Mesothelial cell of epicardium (in vitro differentiated cells): ENCODE measurements around the gene MGP. TPM values are rescaled to one million over a fixed set of nuclear protein-coding genes. Genes with fewer than 3 reads are reported as not detected.

Experiments
- DNase-seq, 2 experiments: peaks; one replicate each; pipeline ENCODE4 v3.0.0; 2021; ENCODE audit warnings: low spot score in 2 of 2; ENCODE audit not compliant: unreplicated experiment in 2 of 2
- H3K27ac Mint-ChIP-seq: 2 replicates; pipeline ENCODE4 v1.8.0; 2021; ENCODE audit warnings: mixed read lengths
- H3K27me3 Mint-ChIP-seq: 2 replicates; pipeline ENCODE4 v1.8.0; 2021; ENCODE audit warnings: low read depth, mixed read lengths
- H3K36me3 Mint-ChIP-seq: 2 replicates; pipeline ENCODE4 v1.8.0; 2021; ENCODE audit warnings: mixed read lengths
- H3K4me1 Mint-ChIP-seq: 2 replicates; pipeline ENCODE4 v1.8.0; 2021; ENCODE audit warnings: mixed read lengths
- H3K4me3 Mint-ChIP-seq: 2 replicates; pipeline ENCODE4 v1.8.0; 2021; ENCODE audit warnings: mild to moderate bottlenecking, moderate library complexity, mixed read lengths
- H3K9me3 Mint-ChIP-seq: 2 replicates; pipeline ENCODE4 v1.8.0; 2021; ENCODE audit warnings: mixed read lengths
- total RNA-seq: library from RNA; stranded (reverse); gene quantifications from 3 replicates; pipeline ENCODE4 v1.2.1, GENCODE V29; 2021
- TF ChIP-seq, protein P1 (sequence below): fragments of 200-600 bp; sonication (generic); IDR thresholded peaks from one replicate; pipeline ENCODE4 v1.5.0; 2021; ENCODE audit warnings: antibody characterized with exemption; ENCODE audit not compliant: unreplicated experiment

MGP gene
- total RNA-seq, 1 donor from 2014 or later, result 202 TPM

DNA sequence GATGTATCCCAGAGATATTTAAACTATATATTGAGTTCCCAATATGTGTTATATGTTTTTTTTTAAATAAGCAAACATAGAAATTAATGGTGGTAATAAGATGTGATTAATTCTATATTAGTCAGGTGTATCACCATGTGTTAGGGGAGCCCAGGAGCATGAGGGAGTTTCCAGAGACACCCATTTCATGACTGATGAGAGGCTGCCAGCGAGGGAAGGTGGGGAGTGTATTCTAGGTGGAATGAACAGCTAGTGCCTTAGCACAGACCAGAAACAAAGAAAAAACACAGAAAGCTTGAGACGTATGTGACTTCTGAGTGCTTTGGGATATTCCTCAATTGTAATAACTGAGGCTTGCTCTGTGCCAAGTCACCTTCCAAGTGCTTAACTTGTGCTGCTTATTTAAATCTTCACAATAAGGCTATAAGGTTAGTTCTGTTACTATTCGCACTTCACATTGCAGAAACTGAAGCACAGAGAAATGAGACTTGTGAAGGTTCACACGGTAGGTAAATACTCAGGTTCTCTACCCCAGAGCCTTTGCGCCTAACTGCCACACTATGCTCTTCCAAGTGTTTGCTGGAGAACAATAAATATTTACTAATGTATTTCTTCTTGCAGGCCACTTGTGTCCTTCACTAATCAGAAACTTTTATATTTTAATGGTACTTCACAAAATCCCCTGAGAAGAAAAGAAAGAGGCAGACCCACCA, 17.9 kb upstream of the MGP start:
- TF ChIP-seq, protein P1, sequence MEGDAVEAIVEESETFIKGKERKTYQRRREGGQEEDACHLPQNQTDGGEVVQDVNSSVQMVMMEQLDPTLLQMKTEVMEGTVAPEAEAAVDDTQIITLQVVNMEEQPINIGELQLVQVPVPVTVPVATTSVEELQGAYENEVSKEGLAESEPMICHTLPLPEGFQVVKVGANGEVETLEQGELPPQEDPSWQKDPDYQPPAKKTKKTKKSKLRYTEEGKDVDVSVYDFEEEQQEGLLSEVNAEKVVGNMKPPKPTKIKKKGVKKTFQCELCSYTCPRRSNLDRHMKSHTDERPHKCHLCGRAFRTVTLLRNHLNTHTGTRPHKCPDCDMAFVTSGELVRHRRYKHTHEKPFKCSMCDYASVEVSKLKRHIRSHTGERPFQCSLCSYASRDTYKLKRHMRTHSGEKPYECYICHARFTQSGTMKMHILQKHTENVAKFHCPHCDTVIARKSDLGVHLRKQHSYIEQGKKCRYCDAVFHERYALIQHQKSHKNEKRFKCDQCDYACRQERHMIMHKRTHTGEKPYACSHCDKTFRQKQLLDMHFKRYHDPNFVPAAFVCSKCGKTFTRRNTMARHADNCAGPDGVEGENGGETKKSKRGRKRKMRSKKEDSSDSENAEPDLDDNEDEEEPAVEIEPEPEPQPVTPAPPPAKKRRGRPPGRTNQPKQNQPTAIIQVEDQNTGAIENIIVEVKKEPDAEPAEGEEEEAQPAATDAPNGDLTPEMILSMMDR, result no peak
- H3K4me1 Mint-ChIP-seq, result peaks cover 45% of the 10 kb centered on the region

DNA sequence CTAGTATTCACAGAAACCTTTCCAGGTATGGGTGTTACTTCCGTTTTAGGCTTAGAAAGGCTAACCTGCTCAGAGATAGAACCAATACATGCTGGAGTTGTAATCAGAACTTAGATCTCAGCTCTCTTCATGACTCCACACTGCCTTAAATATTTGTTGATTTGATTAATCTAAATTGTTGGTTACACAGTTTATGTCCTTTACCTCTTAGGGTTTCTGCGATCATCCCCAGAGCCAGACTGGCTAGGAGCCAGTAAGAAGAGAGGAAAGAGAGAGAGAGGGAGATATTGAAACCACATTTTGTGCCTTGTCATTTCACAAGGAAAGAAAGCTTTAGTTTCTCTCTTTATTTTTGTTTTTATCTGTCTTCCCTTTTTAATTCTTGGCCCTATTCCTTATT, 16.8 kb upstream of the MGP start:
- Mint-ChIP-seq H3K4me3 (no peak overlapping the region), H3K27me3 (no peaks in the 10 kb centered on the region), H3K4me1 (peaks cover 47% of the 10 kb centered on the region), H3K27ac (peak overlapping the region; percentile 95), H3K36me3 (peaks cover 3% of the 10 kb centered on the region), H3K9me3 (peaks cover 2% of the 10 kb centered on the region)
- TF ChIP-seq, protein P1, result no peak
- DNase-seq, result no peak

More for the DNA sequence above, 17.9 kb upstream of the MGP start:
- peak overlapping the region; percentile 92 for H3K27ac Mint-ChIP-seq
- no peak overlapping the region for H3K4me3 Mint-ChIP-seq
- H3K9me3 Mint-ChIP-seq, result peaks cover 7% of the 10 kb centered on the region
- H3K27me3 Mint-ChIP-seq, result no peaks in the 10 kb centered on the region
- DNase-seq, result no peak
- peaks cover 12% of the 10 kb centered on the region for H3K36me3 Mint-ChIP-seq

DNA sequence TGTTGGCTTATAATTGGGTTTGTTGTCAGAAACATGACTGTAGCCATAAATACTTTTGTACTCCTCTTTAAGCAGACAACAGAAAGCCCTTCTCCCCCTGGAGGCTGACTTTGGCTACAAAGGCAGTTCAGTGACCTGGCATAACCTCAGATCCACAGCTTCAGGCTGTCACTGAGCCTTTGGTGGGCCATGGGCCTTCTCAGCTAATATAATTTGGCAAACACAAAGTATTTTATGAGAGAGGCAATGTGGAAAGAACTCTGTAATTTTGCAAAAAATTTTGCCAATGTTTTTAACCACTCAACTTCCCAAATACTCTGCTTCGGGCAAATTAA, 15.5 kb upstream of the MGP start:
- Mint-ChIP-seq H3K27me3 (no peaks in the 10 kb centered on the region), H3K9me3 (peaks cover 2% of the 10 kb centered on the region), H3K27ac (no peak overlapping the region), H3K4me1 (peaks cover 57% of the 10 kb centered on the region), H3K36me3 (peaks cover 3% of the 10 kb centered on the region), H3K4me3 (no peak overlapping the region)
- TF ChIP-seq, protein P1, result no peak
- DNase-seq, result no peak

DNA sequence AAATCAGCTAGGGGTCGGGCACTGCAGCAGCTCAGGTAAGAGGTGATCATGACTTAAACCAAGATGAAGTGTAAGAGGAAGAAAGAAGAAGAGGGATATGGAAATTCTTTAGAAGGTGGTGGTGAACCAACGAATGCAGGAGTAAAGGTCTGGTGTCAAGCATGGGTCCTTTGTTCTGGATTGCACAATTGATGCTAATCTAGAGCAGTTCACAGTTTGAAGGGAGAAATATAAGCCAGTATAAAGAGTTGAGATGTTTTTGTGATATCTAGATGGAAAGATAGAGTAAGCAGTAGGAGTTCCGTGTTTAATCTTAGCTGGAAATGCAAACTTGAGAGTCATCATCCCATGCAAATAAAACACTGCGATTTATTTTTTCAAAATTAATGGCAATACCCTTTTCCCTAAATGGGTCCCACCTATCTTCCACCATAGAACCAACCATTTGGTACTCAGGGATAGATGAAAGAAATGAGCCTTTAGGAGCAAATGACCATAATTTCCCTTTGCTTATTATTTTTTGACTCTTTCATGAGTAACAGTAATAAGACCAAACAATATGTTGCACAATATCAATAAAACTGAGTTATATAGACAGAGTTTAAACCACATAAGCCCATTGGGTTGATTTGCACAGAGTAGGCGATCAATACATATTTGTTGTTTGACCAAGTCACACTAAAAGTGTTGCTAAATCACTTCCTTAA, 15.0 kb upstream of the MGP start:
- TF ChIP-seq, protein P1, result no peak
- Mint-ChIP-seq H3K36me3 (peaks cover 3% of the 10 kb centered on the region), H3K27me3 (no peaks in the 10 kb centered on the region), H3K9me3 (peaks cover 2% of the 10 kb centered on the region), H3K27ac (no peak overlapping the region), H3K4me3 (no peak overlapping the region), H3K4me1 (peaks cover 59% of the 10 kb centered on the region)
- DNase-seq, result no peak

DNA sequence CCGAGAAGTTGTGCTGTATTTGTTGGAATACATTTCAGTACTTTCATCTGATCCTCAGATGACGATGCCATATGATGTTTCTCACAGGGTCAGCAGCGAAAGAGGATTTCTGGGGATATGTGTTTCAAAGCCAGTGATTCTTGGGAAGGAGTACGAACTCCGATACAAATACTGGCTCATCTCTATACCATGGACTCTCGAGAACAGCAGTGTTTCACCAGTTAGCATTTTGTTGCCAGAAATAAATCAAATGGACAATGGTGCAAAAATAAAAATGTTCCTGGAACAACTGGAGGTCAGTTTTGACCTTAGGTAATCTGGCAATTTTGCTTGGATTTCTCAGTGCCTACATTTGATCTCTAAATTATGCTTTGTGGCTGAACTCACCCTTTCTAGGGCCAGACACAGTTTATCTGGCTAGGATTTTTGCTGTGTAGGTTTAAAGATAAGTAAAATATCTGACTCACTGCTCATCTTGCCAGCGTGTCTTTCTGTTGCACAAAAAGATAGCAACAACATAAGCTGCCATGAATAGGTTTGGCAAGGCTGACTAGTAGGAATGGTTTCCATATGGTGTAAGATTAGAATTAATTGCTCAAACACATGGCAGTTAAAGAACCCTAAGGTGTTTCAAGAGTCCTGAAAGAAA, 11.0 kb upstream of the MGP start:
- H3K9me3 Mint-ChIP-seq, result peaks cover 2% of the 10 kb centered on the region
- DNase-seq, result no peak
- TF ChIP-seq, protein P1, result no peak

More for the DNA sequence above, 11.0 kb upstream of the MGP start:
- H3K4me1 Mint-ChIP-seq, result peaks cover 54% of the 10 kb centered on the region
- no peaks in the 10 kb centered on the region for H3K36me3 Mint-ChIP-seq
- no peak overlapping the region for H3K4me3 Mint-ChIP-seq
- peak overlapping the region; percentile 84 for H3K27ac Mint-ChIP-seq
- no peaks in the 10 kb centered on the region for H3K27me3 Mint-ChIP-seq
